Tibial nerve (tissue), 3 donors: Measurements from ENCODE around the gene TOM1L1.

ENCODE experiments used
- POLR2A ChIP-seq, 2 donors: fragments of 450-650 bp; IDR thresholded peaks; one replicate each; pipeline ENCODE4 v1.6.1; 2017; ENCODE audit warnings: antibody characterized with exemption in 2 of 2, mild to moderate bottlenecking in 2 of 2, moderate library complexity in 2 of 2
- TF ChIP-seq, protein P1 (sequence below), 5 experiments: fragments of 200-600 bp in 3 of 5; fragments of 450-650 bp in 2 of 5; sonication (generic) in 3 of 5; IDR thresholded peaks; one replicate each; pipeline ENCODE4 v1.5.1; 2016 to 2019; ENCODE audit warnings: antibody characterized with exemption in 5 of 5, mild to moderate bottlenecking in 3 of 5, moderate library complexity in 2 of 5

DNA sequence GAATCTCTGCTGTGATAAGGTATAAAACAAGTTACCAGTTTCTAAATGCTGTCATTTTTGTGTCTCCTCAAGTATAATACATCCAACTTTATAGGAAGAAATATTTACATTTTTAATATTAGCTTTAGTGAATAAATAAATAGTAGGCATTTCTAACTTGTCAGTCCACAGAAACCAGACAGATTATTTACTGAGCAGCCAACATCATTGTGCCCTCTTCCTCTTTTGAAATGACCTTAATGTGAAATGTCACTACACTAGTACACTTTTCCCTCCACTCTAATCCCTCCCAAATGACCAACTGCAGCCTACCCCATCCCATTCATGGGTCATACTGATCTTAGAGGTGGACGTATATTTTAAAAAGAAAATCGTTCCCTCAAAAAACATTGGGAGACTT is 77.1 kb downstream of the TOM1L1 start:
- TF ChIP-seq, protein P1, sequence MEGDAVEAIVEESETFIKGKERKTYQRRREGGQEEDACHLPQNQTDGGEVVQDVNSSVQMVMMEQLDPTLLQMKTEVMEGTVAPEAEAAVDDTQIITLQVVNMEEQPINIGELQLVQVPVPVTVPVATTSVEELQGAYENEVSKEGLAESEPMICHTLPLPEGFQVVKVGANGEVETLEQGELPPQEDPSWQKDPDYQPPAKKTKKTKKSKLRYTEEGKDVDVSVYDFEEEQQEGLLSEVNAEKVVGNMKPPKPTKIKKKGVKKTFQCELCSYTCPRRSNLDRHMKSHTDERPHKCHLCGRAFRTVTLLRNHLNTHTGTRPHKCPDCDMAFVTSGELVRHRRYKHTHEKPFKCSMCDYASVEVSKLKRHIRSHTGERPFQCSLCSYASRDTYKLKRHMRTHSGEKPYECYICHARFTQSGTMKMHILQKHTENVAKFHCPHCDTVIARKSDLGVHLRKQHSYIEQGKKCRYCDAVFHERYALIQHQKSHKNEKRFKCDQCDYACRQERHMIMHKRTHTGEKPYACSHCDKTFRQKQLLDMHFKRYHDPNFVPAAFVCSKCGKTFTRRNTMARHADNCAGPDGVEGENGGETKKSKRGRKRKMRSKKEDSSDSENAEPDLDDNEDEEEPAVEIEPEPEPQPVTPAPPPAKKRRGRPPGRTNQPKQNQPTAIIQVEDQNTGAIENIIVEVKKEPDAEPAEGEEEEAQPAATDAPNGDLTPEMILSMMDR (IDR thresholded peaks at IDR 0.05), result no peak
- TF ChIP-seq POLR2A (IDR thresholded peaks at IDR 0.05), result no peak
